ENCODE results near the gene HBZ. TPM values are rescaled to one million over a fixed set of nuclear protein-coding genes. Genes with fewer than 3 reads are reported as not detected.

Gene HBZ
- total and polyA plus RNA-seq, 9 of the 15 experiments (the other 6 are each of a cell fraction or from before 2014, with no cell fraction given): 58.0 to 610 (median 113) TPM

DNA sequence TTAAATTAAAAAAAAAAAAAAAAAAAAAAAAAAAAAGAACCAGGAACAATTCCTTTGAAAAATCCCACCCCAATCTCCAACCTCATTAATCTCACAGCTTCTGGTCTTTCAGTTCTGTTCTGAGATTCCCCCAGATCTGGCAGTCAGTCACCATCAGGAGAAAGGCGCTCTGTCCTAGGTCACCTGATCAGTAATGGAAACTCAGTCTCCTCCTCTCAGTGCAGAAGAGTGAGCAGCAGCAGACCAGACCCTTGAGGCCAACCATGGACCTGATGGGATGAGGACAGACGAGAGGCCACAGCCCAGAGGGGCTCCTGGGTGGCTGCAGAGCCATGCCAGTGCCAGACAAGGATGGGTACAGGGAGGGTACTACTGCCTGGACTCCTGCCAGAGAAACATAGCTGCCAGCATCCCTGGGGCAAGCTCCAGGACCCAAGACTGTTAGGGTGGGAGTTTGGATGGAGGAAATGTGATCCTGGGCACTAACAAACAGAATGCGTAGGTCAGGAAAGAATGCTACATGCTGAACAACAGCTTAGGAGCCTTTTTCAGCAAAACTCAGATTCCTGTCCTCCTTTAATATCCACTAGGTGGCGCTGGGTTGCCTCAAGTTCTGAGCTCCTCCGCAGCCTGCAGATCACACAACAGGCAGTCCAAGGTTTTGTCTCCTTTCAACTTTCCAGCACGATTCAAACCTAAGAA lies 45.7 kb upstream of the HBZ start (continued):
- TF ChIP-seq, protein P1, sequence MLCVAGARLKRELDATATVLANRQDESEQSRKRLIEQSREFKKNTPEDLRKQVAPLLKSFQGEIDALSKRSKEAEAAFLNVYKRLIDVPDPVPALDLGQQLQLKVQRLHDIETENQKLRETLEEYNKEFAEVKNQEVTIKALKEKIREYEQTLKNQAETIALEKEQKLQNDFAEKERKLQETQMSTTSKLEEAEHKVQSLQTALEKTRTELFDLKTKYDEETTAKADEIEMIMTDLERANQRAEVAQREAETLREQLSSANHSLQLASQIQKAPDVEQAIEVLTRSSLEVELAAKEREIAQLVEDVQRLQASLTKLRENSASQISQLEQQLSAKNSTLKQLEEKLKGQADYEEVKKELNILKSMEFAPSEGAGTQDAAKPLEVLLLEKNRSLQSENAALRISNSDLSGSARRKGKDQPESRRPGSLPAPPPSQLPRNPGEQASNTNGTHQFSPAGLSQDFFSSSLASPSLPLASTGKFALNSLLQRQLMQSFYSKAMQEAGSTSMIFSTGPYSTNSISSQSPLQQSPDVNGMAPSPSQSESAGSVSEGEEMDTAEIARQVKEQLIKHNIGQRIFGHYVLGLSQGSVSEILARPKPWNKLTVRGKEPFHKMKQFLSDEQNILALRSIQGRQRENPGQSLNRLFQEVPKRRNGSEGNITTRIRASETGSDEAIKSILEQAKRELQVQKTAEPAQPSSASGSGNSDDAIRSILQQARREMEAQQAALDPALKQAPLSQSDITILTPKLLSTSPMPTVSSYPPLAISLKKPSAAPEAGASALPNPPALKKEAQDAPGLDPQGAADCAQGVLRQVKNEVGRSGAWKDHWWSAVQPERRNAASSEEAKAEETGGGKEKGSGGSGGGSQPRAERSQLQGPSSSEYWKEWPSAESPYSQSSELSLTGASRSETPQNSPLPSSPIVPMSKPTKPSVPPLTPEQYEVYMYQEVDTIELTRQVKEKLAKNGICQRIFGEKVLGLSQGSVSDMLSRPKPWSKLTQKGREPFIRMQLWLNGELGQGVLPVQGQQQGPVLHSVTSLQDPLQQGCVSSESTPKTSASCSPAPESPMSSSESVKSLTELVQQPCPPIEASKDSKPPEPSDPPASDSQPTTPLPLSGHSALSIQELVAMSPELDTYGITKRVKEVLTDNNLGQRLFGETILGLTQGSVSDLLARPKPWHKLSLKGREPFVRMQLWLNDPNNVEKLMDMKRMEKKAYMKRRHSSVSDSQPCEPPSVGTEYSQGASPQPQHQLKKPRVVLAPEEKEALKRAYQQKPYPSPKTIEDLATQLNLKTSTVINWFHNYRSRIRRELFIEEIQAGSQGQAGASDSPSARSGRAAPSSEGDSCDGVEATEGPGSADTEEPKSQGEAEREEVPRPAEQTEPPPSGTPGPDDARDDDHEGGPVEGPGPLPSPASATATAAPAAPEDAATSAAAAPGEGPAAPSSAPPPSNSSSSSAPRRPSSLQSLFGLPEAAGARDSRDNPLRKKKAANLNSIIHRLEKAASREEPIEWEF (CRISPR knock-in tag; IDR thresholded peaks at IDR 0.05): no peak
- TF ChIP-seq RBM14 (IDR thresholded peaks at IDR 0.05; ENCODE audit: borderline replicate concordance, insufficient read depth, low read depth, low read length) (no peak), SNRNP70 (optimal IDR thresholded peaks at IDR 0.05; ENCODE audit: low read depth, low read length) (no peak), ZKSCAN1 (IDR thresholded peaks at IDR 0.05; ENCODE audit: low read depth, low read length) (no peak), PML (IDR thresholded peaks at IDR 0.05; ENCODE audit: low read length) (no peak), BRCA1 (IDR thresholded peaks at IDR 0.05) (no peak), BRCA1 (CRISPR knock-in tag; IDR thresholded peaks at IDR 0.05) (no peak), NUFIP1 (IDR thresholded peaks at IDR 0.05; ENCODE audit: partially characterized antibody) (no peak), CHCHD3 (CRISPR knock-in tag; IDR thresholded peaks at IDR 0.05) (no peak), MCM2 (IDR thresholded peaks at IDR 0.05; ENCODE audit: low read depth) (no peak), PTBP1 (IDR thresholded peaks at IDR 0.05; ENCODE audit: low read depth, low read length) (no peak), FOXJ2 (tag; IDR thresholded peaks at IDR 0.05) (no peak), HDAC2 (IDR thresholded peaks at IDR 0.05) (no peak), ZNF12 (CRISPR knock-in tag; IDR thresholded peaks at IDR 0.05) (no peak), PCBP1 (IDR thresholded peaks at IDR 0.05; ENCODE audit: low read depth, low read length, poor library complexity, severe bottlenecking) (no peak), ATF7 (IDR thresholded peaks at IDR 0.05) (0 out of 2 replicates have a peak, but pooled peaks have one; percentile 27), KAT2B (IDR thresholded peaks at IDR 0.05; ENCODE audit: low read depth, low read length) (no peak)
- TF ChIP-seq, protein P2, sequence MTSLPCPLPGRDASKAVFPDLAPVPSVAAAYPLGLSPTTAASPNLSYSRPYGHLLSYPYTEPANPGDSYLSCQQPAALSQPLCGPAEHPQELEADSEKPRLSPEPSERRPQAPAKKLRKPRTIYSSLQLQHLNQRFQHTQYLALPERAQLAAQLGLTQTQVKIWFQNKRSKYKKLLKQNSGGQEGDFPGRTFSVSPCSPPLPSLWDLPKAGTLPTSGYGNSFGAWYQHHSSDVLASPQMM (CRISPR knock-in tag; IDR thresholded peaks at IDR 0.05): no peak
- TF ChIP-seq, protein P3, sequence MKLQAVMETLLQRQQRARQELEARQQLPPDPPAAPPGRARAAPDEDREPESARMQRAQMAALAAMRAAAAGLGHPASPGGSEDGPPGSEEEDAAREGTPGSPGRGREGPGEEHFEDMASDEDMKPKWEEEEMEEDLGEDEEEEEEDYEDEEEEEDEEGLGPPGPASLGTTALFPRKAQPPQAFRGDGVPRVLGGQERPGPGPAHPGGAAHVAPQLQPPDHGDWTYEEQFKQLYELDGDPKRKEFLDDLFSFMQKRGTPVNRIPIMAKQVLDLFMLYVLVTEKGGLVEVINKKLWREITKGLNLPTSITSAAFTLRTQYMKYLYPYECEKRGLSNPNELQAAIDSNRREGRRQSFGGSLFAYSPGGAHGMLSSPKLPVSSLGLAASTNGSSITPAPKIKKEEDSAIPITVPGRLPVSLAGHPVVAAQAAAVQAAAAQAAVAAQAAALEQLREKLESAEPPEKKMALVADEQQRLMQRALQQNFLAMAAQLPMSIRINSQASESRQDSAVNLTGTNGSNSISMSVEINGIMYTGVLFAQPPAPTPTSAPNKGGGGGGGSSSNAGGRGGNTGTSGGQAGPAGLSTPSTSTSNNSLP (IDR thresholded peaks at IDR 0.05; ENCODE audit: borderline replicate concordance, low read depth, low read length): no peak
- TF ChIP-seq, protein P4, sequence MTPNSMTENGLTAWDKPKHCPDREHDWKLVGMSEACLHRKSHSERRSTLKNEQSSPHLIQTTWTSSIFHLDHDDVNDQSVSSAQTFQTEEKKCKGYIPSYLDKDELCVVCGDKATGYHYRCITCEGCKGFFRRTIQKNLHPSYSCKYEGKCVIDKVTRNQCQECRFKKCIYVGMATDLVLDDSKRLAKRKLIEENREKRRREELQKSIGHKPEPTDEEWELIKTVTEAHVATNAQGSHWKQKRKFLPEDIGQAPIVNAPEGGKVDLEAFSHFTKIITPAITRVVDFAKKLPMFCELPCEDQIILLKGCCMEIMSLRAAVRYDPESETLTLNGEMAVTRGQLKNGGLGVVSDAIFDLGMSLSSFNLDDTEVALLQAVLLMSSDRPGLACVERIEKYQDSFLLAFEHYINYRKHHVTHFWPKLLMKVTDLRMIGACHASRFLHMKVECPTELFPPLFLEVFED (CRISPR knock-in tag; conservative IDR thresholded peaks at IDR 0.05): no peak
